ENCODE data around the gene EYS.

EYS gene

DNA sequence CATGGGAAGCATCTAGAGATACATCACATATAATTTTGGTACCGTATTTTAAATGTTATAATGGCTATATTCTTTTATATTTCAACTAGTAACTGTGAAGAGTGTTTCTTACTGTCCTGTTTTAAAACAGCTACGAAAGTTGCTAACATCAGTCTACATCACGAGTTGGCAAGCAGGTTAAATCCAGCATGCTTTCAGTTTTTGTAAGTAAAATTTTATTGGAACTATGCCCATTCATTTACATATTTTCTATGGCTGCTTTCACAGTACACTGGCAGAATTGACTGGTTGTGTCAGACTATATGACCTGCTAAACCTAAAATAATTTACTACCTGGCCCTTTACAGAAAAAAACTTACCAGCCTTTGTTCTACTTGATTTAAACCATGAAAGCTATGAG lies 1593.3 kb downstream of the EYS start:
- Histone ChIP-seq H3K27ac (ENCODE audit: poor library complexity, severe bottlenecking) (no peak overlapping the region), H3K36me3 (ENCODE audit: low read depth) (no peaks in the 10 kb centered on the region), H3K9me3 (ENCODE audit: severe bottlenecking) (no peaks in the 10 kb centered on the region), H3K4me1 (ENCODE audit: insufficient read depth, poor library complexity, severe bottlenecking) (no peaks in the 10 kb centered on the region), H3K4me3 (ENCODE audit: severe bottlenecking) (no peak overlapping the region), H3K27me3 (ENCODE audit: insufficient read depth, poor library complexity, severe bottlenecking) (no peaks in the 10 kb centered on the region)
- ATAC-seq (ENCODE audit: low read depth) (no peak), DNase-seq (ENCODE audit: low spot score) (no peak)
- TF ChIP-seq, protein P1, sequence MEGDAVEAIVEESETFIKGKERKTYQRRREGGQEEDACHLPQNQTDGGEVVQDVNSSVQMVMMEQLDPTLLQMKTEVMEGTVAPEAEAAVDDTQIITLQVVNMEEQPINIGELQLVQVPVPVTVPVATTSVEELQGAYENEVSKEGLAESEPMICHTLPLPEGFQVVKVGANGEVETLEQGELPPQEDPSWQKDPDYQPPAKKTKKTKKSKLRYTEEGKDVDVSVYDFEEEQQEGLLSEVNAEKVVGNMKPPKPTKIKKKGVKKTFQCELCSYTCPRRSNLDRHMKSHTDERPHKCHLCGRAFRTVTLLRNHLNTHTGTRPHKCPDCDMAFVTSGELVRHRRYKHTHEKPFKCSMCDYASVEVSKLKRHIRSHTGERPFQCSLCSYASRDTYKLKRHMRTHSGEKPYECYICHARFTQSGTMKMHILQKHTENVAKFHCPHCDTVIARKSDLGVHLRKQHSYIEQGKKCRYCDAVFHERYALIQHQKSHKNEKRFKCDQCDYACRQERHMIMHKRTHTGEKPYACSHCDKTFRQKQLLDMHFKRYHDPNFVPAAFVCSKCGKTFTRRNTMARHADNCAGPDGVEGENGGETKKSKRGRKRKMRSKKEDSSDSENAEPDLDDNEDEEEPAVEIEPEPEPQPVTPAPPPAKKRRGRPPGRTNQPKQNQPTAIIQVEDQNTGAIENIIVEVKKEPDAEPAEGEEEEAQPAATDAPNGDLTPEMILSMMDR (IDR thresholded peaks at IDR 0.05; ENCODE audit: poor library complexity, severe bottlenecking): no peak

DNA sequence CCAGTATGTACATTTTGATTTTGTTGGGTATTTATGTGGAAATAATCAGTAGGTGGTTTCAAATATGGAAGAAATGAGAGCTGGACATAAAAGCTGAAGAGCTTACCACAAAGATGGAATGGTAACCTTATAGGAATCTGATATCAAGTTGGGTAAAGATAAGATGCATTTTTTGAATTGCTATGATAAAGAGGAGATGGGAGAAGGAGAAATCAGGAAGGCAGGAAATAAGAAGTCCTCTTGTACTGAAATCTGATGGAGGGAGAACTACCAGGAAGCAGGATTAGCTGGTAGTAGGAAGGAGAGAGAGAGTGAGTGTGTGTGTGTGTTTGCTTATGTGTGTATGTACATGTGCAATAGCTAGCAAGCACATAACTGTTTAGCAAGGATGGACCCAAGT lies 1603.0 kb downstream of the EYS start:
- DNase-seq (ENCODE audit: low spot score): no peak
- TF ChIP-seq, protein P1 (IDR thresholded peaks at IDR 0.05; ENCODE audit: poor library complexity, severe bottlenecking): no peak
- H3K4me1 ChIP-seq (ENCODE audit: insufficient read depth, poor library complexity, severe bottlenecking): no peaks in the 10 kb centered on the region
- H3K27me3 ChIP-seq (ENCODE audit: insufficient read depth, poor library complexity, severe bottlenecking): no peaks in the 10 kb centered on the region
- H3K27ac ChIP-seq (ENCODE audit: poor library complexity, severe bottlenecking): no peak overlapping the region
- no peaks in the 10 kb centered on the region for H3K36me3 ChIP-seq (ENCODE audit: low read depth)
- no peak overlapping the region for H3K4me3 ChIP-seq (ENCODE audit: severe bottlenecking)
- no peaks in the 10 kb centered on the region for H3K9me3 ChIP-seq (ENCODE audit: severe bottlenecking)
- no peak for ATAC-seq (ENCODE audit: low read depth)

DNA sequence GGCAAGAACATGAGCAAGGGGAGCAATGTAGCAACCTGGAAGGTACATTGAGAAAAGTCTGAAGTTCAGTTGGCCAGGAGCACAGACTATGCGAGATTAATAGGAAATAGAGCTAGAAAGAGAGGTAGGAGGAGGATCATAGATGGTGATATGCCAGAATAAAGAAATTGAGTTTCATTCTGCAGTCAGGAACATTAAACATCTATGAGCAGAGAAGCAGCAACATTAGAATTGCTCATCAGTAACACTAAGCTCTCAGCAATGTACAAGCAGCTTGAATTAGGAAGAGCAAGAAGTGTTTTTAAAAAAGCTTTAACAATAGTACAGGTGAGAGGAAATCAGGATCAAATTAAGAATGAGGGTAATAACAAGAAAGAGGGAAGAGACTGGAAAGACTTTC lies 1603.5 kb downstream of the EYS start:
- ATAC-seq (ENCODE audit: low read depth) (no peak), DNase-seq (ENCODE audit: low spot score) (no peak)
- TF ChIP-seq, protein P1 (IDR thresholded peaks at IDR 0.05; ENCODE audit: poor library complexity, severe bottlenecking): no peak
- Histone ChIP-seq H3K4me3 (ENCODE audit: severe bottlenecking) (no peak overlapping the region), H3K27me3 (ENCODE audit: insufficient read depth, poor library complexity, severe bottlenecking) (no peaks in the 10 kb centered on the region), H3K4me1 (ENCODE audit: insufficient read depth, poor library complexity, severe bottlenecking) (no peaks in the 10 kb centered on the region), H3K27ac (ENCODE audit: poor library complexity, severe bottlenecking) (no peak overlapping the region), H3K9me3 (ENCODE audit: severe bottlenecking) (no peaks in the 10 kb centered on the region), H3K36me3 (ENCODE audit: low read depth) (no peaks in the 10 kb centered on the region)

DNA sequence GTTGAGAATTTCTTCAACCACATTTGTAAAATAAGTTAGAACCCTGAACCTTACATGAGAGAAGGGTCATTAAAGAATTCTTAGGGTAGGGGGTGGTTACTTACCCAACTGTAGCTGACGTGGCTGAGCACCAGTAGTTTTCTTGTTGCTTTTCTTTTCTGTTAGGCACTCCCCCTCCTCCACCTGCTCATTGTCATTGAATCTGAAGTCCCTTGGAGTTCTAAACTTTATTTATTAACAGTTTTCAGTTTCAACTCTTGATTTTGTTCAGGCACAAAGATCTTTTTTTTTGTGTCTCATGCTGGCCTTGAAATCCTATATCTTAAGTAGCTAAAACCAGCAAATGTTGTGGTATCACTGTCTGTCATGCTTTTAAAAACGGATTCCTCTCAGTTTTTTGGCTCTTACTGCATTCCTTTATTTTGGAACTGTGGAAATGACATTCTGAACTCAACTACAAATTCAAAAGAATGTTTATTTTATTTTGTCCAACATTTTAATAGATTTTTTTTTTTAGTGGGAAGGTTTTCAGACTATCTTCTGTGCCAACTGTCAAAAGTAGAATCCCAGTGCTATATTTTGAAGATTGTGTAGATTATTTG lies 1606.2 kb downstream of the EYS start:
- Histone ChIP-seq H3K27ac (ENCODE audit: poor library complexity, severe bottlenecking) (no peak overlapping the region), H3K4me1 (ENCODE audit: insufficient read depth, poor library complexity, severe bottlenecking) (no peaks in the 10 kb centered on the region), H3K4me3 (ENCODE audit: severe bottlenecking) (no peak overlapping the region), H3K36me3 (ENCODE audit: low read depth) (no peaks in the 10 kb centered on the region), H3K9me3 (ENCODE audit: severe bottlenecking) (no peaks in the 10 kb centered on the region), H3K27me3 (ENCODE audit: insufficient read depth, poor library complexity, severe bottlenecking) (no peaks in the 10 kb centered on the region)
- DNase-seq (ENCODE audit: low spot score): no peak
- TF ChIP-seq, protein P1 (IDR thresholded peaks at IDR 0.05; ENCODE audit: poor library complexity, severe bottlenecking): no peak
- no peak for ATAC-seq (ENCODE audit: low read depth)

DNA sequence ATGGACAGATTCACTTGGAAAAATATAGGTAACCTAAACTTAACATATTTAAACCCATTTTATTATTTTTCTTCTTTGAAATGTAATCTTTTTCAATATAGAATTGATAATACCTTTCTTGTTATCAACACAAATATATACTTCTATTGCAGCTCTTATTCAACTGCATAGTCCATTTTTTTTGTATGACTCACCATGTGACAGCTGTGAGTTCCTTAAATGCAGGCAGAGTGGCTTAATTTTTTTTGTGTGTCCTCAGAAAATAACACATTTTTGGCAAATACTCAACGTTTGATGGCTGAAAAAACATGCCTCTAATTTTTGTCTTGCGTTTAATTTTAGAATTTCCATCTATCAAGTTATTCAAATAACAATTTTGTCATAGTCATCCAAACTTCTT lies 1616.7 kb downstream of the EYS start:
- no peaks in the 10 kb centered on the region for H3K27me3 ChIP-seq (ENCODE audit: insufficient read depth, poor library complexity, severe bottlenecking)
- ATAC-seq (ENCODE audit: low read depth): no peak
- DNase-seq (ENCODE audit: low spot score): no peak
- H3K4me1 ChIP-seq (ENCODE audit: insufficient read depth, poor library complexity, severe bottlenecking): no peaks in the 10 kb centered on the region
- no peak overlapping the region for H3K27ac ChIP-seq (ENCODE audit: poor library complexity, severe bottlenecking)
- no peaks in the 10 kb centered on the region for H3K36me3 ChIP-seq (ENCODE audit: low read depth)
- TF ChIP-seq, protein P1 (IDR thresholded peaks at IDR 0.05; ENCODE audit: poor library complexity, severe bottlenecking): no peak
- H3K9me3 ChIP-seq (ENCODE audit: severe bottlenecking): no peaks in the 10 kb centered on the region
- no peak overlapping the region for H3K4me3 ChIP-seq (ENCODE audit: severe bottlenecking)

Measured in RWPE2 (cell line).